ENCODE results near the gene N4BP3.
A peak's percentile ranks its signal among the peaks of the same experiment; 100 is the strongest.
"Not testable (repeated sequence)": the region's sequence is repeated elsewhere in the genome, so short reads cannot be mapped to it uniquely, and the experiment has no call there.

N4BP3 gene

DNA sequence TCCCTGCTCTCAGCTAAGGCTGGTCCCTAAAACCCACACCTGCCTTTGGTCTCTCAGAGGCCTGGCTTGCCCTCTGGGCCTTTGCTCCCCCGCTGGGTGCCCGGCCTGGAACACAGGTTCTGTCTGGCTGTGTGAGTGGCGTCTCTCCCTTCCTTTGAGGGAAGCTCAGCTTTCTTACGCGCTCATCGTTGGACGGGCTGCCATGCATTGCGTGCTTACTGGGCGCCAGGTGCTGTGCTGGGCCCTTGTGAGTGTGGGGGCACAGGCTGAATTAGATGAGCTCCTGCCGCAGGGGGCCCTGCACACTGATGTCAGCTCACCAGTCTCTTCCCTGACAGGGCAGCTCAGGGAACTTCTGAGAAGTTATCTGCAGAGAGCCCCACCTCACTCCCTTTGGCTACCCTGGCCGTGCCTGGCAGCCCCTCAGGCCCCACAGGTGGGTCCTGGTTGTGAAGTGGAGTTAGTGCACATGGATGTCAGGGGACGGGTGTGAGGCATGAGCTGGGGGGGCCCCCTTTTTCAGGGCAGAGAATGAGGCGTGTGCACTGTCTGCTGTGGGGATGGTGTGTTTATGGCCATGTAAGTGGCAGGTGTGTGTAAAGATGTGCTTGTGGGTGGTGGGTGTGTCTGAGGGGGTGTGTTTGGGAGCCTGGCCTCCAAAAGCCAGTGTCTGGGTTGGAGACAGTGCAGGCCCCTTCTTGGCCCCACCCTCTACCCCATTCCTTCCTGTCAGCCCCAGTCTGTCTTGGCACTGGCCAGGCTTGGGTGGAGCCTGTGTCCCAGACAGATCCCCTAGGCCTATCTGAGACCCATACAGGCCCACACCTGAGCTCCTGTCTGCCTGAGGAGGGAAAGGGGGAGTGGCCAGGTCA, 10.0 kb downstream of the N4BP3 start:
- no peak overlapping the region for H3K4me3 ChIP-seq (ENCODE audit: low read depth, low read length)
- TF ChIP-seq POLR2A (IDR thresholded peaks at IDR 0.05; ENCODE audit: extremely low read depth, insufficient read length) (no peak), MYC (IDR thresholded peaks at IDR 0.05; ENCODE audit: low read depth, low read length) (no peak)
- TF ChIP-seq, protein P1, sequence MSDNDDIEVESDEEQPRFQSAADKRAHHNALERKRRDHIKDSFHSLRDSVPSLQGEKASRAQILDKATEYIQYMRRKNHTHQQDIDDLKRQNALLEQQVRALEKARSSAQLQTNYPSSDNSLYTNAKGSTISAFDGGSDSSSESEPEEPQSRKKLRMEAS (IDR thresholded peaks at IDR 0.05; ENCODE audit: low read depth, low read length) = no peak
- no peak for DNase-seq (ENCODE audit: low read depth)

DNA sequence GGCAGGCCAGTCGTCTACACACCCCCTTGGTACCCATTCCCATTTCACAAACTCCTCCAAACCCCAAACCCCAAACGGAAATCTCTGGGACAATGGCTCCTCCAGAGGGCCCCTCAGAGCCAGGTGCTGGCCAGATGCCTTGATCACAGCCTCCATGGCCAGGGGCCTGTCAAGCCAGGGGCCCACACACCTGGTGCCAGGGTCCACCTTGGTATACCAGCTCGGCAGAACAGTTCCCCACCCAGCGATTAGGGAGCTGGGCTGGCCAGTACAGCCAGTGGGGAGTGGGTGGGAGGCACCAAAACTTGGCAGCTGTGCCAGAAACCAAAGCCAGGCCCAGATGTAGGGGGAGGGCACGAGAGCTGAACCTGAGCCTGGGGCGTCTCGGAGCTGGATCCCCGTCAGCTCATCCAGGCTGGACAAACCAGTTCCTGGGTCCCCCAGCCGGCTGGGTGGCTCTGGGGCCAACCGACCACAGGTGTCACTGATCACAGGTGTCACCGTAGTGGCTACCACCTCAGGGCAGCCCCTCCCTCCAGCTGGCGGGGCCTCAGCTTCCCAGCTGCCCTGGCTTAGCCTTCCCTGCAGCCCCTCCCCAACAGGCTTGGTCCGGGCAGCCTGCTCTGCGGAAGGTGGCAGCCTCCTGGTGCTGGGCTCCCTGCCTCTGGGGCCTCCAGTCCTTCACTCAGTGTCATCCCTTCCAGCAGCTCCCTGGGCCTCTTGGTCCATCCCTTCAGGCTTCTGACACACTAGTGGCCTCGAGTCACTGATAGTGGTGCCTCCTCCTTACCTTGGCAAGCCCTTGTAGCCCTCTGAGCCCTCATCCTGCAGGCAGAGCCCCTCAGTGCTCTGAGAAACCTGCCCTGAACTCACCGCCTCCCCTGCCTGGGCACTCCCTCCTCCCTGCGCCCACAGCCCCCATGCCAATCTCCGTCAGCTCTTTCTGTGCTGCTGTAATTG, 10.9 kb downstream of the N4BP3 start:
- no peak for DNase-seq (ENCODE audit: low read depth)
- H3K4me3 ChIP-seq (ENCODE audit: low read depth, low read length) = no peak overlapping the region
- TF ChIP-seq, protein P1 (IDR thresholded peaks at IDR 0.05; ENCODE audit: low read depth, low read length) = no peak
- no peak for TF ChIP-seq POLR2A (IDR thresholded peaks at IDR 0.05; ENCODE audit: extremely low read depth, insufficient read length)
- TF ChIP-seq, protein P2, sequence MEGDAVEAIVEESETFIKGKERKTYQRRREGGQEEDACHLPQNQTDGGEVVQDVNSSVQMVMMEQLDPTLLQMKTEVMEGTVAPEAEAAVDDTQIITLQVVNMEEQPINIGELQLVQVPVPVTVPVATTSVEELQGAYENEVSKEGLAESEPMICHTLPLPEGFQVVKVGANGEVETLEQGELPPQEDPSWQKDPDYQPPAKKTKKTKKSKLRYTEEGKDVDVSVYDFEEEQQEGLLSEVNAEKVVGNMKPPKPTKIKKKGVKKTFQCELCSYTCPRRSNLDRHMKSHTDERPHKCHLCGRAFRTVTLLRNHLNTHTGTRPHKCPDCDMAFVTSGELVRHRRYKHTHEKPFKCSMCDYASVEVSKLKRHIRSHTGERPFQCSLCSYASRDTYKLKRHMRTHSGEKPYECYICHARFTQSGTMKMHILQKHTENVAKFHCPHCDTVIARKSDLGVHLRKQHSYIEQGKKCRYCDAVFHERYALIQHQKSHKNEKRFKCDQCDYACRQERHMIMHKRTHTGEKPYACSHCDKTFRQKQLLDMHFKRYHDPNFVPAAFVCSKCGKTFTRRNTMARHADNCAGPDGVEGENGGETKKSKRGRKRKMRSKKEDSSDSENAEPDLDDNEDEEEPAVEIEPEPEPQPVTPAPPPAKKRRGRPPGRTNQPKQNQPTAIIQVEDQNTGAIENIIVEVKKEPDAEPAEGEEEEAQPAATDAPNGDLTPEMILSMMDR (IDR thresholded peaks at IDR 0.05; ENCODE audit: low read depth, low read length) = no peak

DNA sequence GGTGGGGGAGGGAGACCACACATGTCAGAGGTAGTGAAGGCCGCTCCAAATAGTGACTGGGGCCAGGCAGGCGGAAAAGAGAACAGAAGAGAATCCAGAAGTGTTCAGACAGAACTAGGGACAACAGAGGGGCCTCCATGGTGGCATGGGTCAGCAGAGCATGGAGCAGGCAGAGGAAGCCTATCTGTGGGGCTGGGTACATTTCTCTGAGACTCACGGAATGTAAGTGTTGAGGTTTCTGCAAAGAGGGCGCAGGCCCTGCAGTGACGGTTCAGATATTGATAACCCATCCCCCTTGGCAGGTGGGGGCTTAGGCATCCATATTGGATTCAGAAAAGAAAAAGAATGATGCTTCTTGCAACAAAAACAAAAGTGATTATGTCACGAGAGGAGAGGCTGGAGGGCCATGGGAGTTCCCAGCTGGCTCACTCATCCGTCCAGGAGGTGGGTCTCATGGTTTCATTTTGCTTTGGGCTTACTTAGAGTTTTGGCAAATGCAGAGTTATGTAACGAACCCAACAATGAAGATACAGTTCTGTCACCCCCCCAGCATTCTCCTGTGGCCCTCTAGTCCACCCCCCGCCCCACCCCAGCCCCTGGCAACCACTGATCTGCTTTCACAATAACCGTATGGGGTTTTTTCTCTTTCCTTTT, 12.0 kb downstream of the N4BP3 start:
- TF ChIP-seq POLR2A (IDR thresholded peaks at IDR 0.05; ENCODE audit: extremely low read depth, insufficient read length) (no peak), MYC (IDR thresholded peaks at IDR 0.05; ENCODE audit: low read depth, low read length) (no peak)
- TF ChIP-seq, protein P2 (IDR thresholded peaks at IDR 0.05; ENCODE audit: low read depth, low read length) = no peak
- TF ChIP-seq, protein P1 (IDR thresholded peaks at IDR 0.05; ENCODE audit: low read depth, low read length) = no peak
- H3K4me3 ChIP-seq (ENCODE audit: low read depth, low read length) = no peak overlapping the region
- DNase-seq (ENCODE audit: low read depth) = no peak

DNA sequence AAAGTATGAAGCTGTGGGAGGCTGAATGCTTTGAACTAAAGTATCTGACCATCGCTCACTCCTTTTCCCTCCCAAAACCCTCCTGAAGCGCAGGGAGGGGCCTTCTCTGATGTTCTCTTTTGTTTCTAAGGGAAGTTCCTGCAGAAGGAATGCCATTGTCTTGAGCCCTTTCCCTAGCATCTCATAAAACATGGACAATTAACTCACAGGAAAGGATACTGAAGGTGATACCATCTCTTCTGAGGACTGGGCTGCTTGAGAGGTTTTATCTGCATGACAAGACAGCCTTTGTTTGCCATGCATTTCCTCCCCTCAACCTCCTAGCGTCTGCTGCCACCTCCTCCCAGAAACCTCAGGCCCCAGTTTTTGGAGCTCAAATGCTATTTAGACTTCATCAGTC, 13.2 kb downstream of the N4BP3 start:
- no peak for DNase-seq (ENCODE audit: low read depth)
- no peak overlapping the region for H3K4me3 ChIP-seq (ENCODE audit: low read depth, low read length)
- no peak for TF ChIP-seq MYC (IDR thresholded peaks at IDR 0.05; ENCODE audit: low read depth, low read length)

DNA sequence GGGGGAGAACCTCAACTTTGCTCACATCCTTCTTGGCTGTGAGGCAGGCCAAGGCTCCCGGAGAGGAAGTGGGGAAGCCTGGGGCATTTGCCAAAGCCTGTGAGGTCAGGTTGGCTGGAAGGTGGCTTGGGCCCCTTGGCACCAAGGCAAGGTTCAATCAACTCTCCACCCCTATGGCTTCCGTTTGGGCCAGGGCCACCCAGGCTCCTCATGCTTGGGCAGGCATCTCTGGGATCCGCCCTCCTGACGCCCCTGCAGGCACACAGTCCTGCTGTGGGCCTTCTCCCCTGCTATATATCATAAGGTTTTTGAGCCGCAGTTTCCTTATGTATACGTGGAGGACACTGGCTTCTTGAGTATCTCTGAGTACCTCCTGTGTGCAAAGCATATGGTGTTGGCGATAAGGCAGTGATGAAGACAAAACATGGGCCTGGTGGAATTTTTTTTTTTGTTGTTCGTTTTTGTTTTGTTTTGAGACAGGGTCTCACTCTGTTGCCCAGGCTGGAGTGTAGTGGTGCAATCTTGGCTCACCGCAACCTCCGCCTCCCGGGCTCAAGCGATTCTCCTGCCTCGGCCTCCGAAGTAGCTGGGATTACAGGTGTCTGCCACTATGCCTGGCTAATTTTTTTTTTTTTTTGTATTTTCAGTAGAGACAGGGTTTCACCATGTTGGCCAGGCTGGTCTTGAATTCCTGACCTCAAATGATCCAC, 14.1 kb downstream of the N4BP3 start:
- DNase-seq (ENCODE audit: low read depth); H3K4me3 ChIP-seq (ENCODE audit: low read depth, low read length): not testable (repeated sequence)

DNA sequence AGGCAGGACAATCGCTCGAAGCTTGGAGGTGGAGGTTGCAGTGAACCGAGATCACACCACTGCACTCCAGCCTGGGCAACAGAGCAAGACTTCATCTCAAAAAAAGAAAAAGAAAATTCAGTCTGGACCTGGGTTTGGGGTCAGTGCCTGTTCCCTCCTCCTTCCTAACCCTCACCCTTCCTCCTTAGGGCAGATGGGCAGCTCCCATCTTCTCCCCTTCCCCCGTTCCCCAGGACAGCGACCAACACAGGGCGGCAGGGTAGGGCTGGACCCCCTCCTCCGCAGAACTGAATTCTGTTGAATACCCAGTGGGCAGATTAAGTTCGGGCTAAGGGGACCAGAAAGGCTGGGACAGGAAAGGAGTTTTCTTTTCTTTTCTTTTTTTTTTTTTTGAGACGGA, 16.0 kb downstream of the N4BP3 start:
- TF ChIP-seq, protein P2 (IDR thresholded peaks at IDR 0.05; ENCODE audit: low read depth, low read length) = no peak
- TF ChIP-seq MYC (IDR thresholded peaks at IDR 0.05; ENCODE audit: low read depth, low read length) = no peak
- TF ChIP-seq POLR2A (IDR thresholded peaks at IDR 0.05; ENCODE audit: extremely low read depth, insufficient read length) = no peak
- TF ChIP-seq, protein P1 (IDR thresholded peaks at IDR 0.05; ENCODE audit: low read depth, low read length) = no peak
- H3K4me3 ChIP-seq (ENCODE audit: low read depth, low read length) = no peak overlapping the region
- no peak for DNase-seq (ENCODE audit: low read depth)

DNA sequence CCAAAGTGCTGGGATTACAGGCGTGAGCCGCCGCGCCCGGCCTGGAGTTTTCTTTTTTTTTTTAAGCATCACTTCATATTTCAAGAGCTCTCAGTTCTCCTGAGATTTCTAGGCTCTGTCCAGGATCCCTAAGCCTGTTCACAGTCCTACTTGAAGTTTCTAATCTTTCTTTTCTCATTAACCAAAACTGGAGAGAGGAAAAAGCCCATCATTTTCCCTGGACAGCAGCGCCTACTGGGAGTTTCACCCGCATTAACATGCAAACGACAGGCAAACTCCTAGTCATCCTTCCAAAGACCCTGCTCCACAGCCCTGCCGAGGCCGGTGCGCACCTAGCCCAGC, 16.9 kb downstream of the N4BP3 start:
- peak overlapping the region; percentile 41 for H3K4me3 ChIP-seq (ENCODE audit: low read depth, low read length)
- not testable (repeated sequence) for DNase-seq (ENCODE audit: low read depth)

All from NB4 (cell line).